Activated T-helper 2 cell treated with anti-CD3 and anti-CD28 coated beads, Interferon-gamma antibody, Interleukin-2, Interleukin-4, amounts not matched to agents 10 μg/mL and 5 μg/mL and 100 μg/mL, durations not matched to agents 14 hours and 24 hours and 36 hours (primary cell): ENCODE results near the gene FLVCR2. TPM values are rescaled to one million over a fixed set of nuclear protein-coding genes. Genes with fewer than 3 reads are reported as not detected.

Experiments
- DNase-seq: peaks from one replicate; pipeline ENCODE4 v3.0.0; 2021; ENCODE audit warnings: low spot score
- H3K27ac Mint-ChIP-seq: one replicate; pipeline ENCODE4 v1.8.0; 2021; ENCODE audit warnings: mixed read lengths
- H3K27me3 Mint-ChIP-seq: one replicate; pipeline ENCODE4 v1.8.0; 2021; ENCODE audit warnings: low read depth, mixed read lengths
- H3K36me3 Mint-ChIP-seq: one replicate; pipeline ENCODE4 v1.8.0; 2021; ENCODE audit warnings: low read depth, mixed read lengths
- H3K4me1 Mint-ChIP-seq: one replicate; pipeline ENCODE4 v1.8.0; 2021; ENCODE audit warnings: low read depth, mixed read lengths
- H3K4me3 Mint-ChIP-seq: one replicate; pipeline ENCODE4 v1.8.0; 2021; ENCODE audit warnings: low read depth, mild to moderate bottlenecking, moderate library complexity, mixed read lengths
- H3K9me3 Mint-ChIP-seq: one replicate; pipeline ENCODE4 v1.8.0; 2021; ENCODE audit warnings: mixed read lengths
- intact Hi-C: fragments of 100-400 bp; cut with micrococcal nuclease; formaldehyde crosslinking; loops from one replicate; pipeline ENCODE4 v1.15.1; 2023
- total RNA-seq: library from RNA; stranded (reverse); gene quantifications from 2 replicates; pipeline ENCODE4 v1.2.3, GENCODE V29; 2022

Gene FLVCR2
- total RNA-seq, 1 donor from 2014 or later: 3.2 TPM

GRCh38 chr14:75559451-75560222 is 18.8 kb upstream of the FLVCR2 start:
- peaks cover 20% of the 10 kb centered on the region for H3K36me3 Mint-ChIP-seq
- peak overlapping the region; percentile 99 for H3K27ac Mint-ChIP-seq
- intact Hi-C loops: loop anchor here (5.0 to 10.0 kb wide), 2 partner anchors 312 to 425 kb away; no protein-coding TSS in a partner anchor
- DNase-seq: peak; percentile 28
- peak overlapping the region; percentile 17 for H3K4me3 Mint-ChIP-seq
- H3K27me3 Mint-ChIP-seq: no peaks in the 10 kb centered on the region
- H3K9me3 Mint-ChIP-seq: no peaks in the 10 kb centered on the region
- H3K4me1 Mint-ChIP-seq: peaks cover 60% of the 10 kb centered on the region

DNA sequence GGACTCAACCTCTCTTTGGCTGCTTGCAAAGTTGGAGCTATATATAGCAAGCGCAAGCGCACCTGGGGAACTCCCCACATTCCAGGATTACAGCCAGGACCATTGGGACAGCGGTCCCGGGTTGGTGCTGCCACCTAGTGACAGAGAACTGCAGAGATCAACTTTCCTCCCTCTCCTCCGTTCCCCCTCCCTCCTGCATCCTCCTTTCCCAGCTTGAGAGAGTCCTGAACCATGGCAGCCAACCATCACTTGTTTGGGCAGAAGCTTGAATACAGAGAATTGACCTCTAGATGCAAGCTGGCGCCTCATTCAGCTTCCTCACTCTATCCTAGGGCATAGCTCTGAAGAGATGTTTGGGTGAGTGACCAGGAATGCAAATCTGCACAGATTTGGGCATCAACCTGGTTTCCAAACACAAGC is 17.4 kb upstream of the FLVCR2 start:
- Mint-ChIP-seq H3K4me1 (peaks cover 63% of the 10 kb centered on the region), H3K27ac (peak overlapping the region; percentile 89), H3K36me3 (peaks cover 13% of the 10 kb centered on the region), H3K4me3 (no peak overlapping the region), H3K9me3 (no peaks in the 10 kb centered on the region), H3K27me3 (no peaks in the 10 kb centered on the region)
- DNase-seq: no peak
- intact Hi-C loops: loop anchor here (5.0 to 10.0 kb wide), 2 partner anchors 314 to 426 kb away; no protein-coding TSS in a partner anchor

DNA sequence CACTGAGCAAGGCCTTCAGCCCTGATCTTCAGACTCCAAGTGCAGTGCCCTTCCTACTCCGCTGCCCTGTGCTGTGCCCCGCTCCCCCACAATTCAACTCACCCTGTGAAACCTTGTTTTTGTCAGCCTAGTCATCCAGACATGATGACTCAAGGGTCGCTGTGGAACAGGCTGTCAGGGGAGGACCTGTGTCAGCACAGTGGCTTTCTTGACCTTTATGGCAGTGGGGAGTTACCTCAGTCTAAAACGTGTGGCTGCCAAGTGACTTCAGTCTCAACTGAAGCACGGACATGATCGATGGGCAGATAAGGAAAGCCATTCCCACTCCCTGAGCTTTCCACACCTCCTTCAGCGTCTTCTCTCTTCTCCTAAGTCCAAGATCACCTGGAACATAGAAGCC is 16.3 kb upstream of the FLVCR2 start:
- DNase-seq: no peak
- Mint-ChIP-seq H3K27me3 (no peaks in the 10 kb centered on the region), H3K27ac (peak overlapping the region; percentile 89), H3K4me3 (peak overlapping the region; percentile 1), H3K4me1 (peaks cover 67% of the 10 kb centered on the region), H3K36me3 (peaks cover 7% of the 10 kb centered on the region), H3K9me3 (no peaks in the 10 kb centered on the region)
- intact Hi-C loops: loop anchor here (1.0 to 10.0 kb wide), 5 partner anchors 19 to 427 kb away; partner anchors contain the start of gene BATF

- intact Hi-C loops: loop anchor here (1.0 to 10.0 kb wide), 5 partner anchors 19 to 428 kb away; partner anchors contain the start of gene BATF
- no peak for DNase-seq
- H3K36me3 Mint-ChIP-seq: peaks cover 7% of the 10 kb centered on the region
- H3K27me3 Mint-ChIP-seq: no peaks in the 10 kb centered on the region
- no peak overlapping the region for H3K4me3 Mint-ChIP-seq
- peak overlapping the region; percentile 89 for H3K27ac Mint-ChIP-seq
- H3K9me3 Mint-ChIP-seq: no peaks in the 10 kb centered on the region
- H3K4me1 Mint-ChIP-seq: peaks cover 68% of the 10 kb centered on the region
Observed at GRCh38 chr14:75562489-75562888, 15.9 kb upstream of the FLVCR2 start.

DNA sequence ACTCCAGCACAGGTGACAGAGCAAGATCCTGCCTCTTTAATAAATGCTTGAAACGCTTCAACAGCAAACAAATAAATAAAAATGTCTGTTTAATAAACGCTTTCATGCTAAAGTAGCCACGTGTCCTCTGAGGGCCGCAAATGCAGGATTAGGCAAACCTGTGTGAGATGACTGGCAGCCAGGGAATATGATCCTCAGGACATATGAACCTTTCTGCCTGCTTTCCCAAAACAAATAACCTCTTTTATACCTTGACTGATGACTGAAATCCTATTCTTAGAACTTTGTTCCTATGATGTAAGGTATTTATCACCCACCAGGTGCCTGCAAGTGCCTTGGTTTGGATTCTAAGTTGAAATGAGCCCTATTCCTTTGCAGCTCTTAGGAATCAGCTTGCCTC is 14.5 kb upstream of the FLVCR2 start:
- DNase-seq: no peak
- intact Hi-C loops: loop anchor here (5.0 to 10.0 kb wide), 2 partner anchors 317 to 429 kb away; no protein-coding TSS in a partner anchor
- H3K27ac Mint-ChIP-seq: no peak overlapping the region
- no peaks in the 10 kb centered on the region for H3K27me3 Mint-ChIP-seq
- H3K4me3 Mint-ChIP-seq: no peak overlapping the region
- H3K9me3 Mint-ChIP-seq: no peaks in the 10 kb centered on the region
- peaks cover 72% of the 10 kb centered on the region for H3K4me1 Mint-ChIP-seq
- H3K36me3 Mint-ChIP-seq: peaks cover 7% of the 10 kb centered on the region

GRCh38 chr14:75565056-75565455 is 13.4 kb upstream of the FLVCR2 start:
- H3K4me1 Mint-ChIP-seq: peaks cover 70% of the 10 kb centered on the region
- H3K36me3 Mint-ChIP-seq: no peaks in the 10 kb centered on the region
- H3K27me3 Mint-ChIP-seq: no peaks in the 10 kb centered on the region
- intact Hi-C loops: loop anchor here (5.0 to 10.0 kb wide), 3 partner anchors 138 to 430 kb away; partner anchors contain the start of gene JDP2
- no peaks in the 10 kb centered on the region for H3K9me3 Mint-ChIP-seq
- H3K27ac Mint-ChIP-seq: peak overlapping the region; percentile 15
- H3K4me3 Mint-ChIP-seq: no peak overlapping the region
- DNase-seq: no peak

- H3K4me3 Mint-ChIP-seq: peak overlapping the region; percentile 47
- peak; percentile 72 for DNase-seq
- peak overlapping the region; percentile 85 for H3K27ac Mint-ChIP-seq
- no peaks in the 10 kb centered on the region for H3K9me3 Mint-ChIP-seq
- H3K4me1 Mint-ChIP-seq: peaks cover 65% of the 10 kb centered on the region
- no peaks in the 10 kb centered on the region for H3K27me3 Mint-ChIP-seq
- intact Hi-C loops: loop anchor here (1.0 to 10.0 kb wide), 5 partner anchors 24 to 432 kb away; partner anchors contain the start of gene JDP2
- H3K36me3 Mint-ChIP-seq: no peaks in the 10 kb centered on the region
Observed at GRCh38 chr14:75566321-75566720, 12.1 kb upstream of the FLVCR2 start.

- Mint-ChIP-seq H3K9me3 (no peaks in the 10 kb centered on the region), H3K4me3 (peak overlapping the region; percentile 47), H3K27ac (peak overlapping the region; percentile 85), H3K27me3 (no peaks in the 10 kb centered on the region), H3K4me1 (peaks cover 62% of the 10 kb centered on the region), H3K36me3 (no peaks in the 10 kb centered on the region)
- intact Hi-C loops: loop anchor here (1.0 to 10.0 kb wide), 5 partner anchors 24 to 432 kb away; partner anchors contain the start of gene JDP2
- no peak for DNase-seq
Observed at GRCh38 chr14:75566752-75567151, 11.7 kb upstream of the FLVCR2 start.

- no peaks in the 10 kb centered on the region for H3K27me3 Mint-ChIP-seq
- H3K36me3 Mint-ChIP-seq: no peaks in the 10 kb centered on the region
- intact Hi-C loops: loop anchor here (5.0 to 10.0 kb wide), 3 partner anchors 141 to 433 kb away; partner anchors contain the start of gene JDP2
- no peak overlapping the region for H3K4me3 Mint-ChIP-seq
- H3K27ac Mint-ChIP-seq: peak overlapping the region; percentile 59
- DNase-seq: no peak
- H3K4me1 Mint-ChIP-seq: peaks cover 56% of the 10 kb centered on the region
- no peaks in the 10 kb centered on the region for H3K9me3 Mint-ChIP-seq
Observed at GRCh38 chr14:75568140-75568539, 10.3 kb upstream of the FLVCR2 start.

GRCh38 chr14:75568791-75569190 is 9.6 kb upstream of the FLVCR2 start:
- intact Hi-C loops: loop anchor here (5.0 to 10.0 kb wide), 3 partner anchors 141 to 434 kb away; partner anchors contain the start of gene JDP2
- Mint-ChIP-seq H3K27me3 (no peaks in the 10 kb centered on the region), H3K4me1 (peaks cover 56% of the 10 kb centered on the region), H3K36me3 (no peaks in the 10 kb centered on the region), H3K4me3 (no peak overlapping the region), H3K27ac (no peak overlapping the region), H3K9me3 (no peaks in the 10 kb centered on the region)
- no peak for DNase-seq

GRCh38 chr14:75570797-75571196 is 7.6 kb upstream of the FLVCR2 start:
- DNase-seq: no peak
- Mint-ChIP-seq H3K27me3 (no peaks in the 10 kb centered on the region), H3K4me1 (peaks cover 46% of the 10 kb centered on the region), H3K4me3 (no peak overlapping the region), H3K36me3 (no peaks in the 10 kb centered on the region), H3K27ac (peak overlapping the region; percentile 20), H3K9me3 (no peaks in the 10 kb centered on the region)
- intact Hi-C loops: no loop called here

GRCh38 chr14:75572104-75572503 is 6.3 kb upstream of the FLVCR2 start:
- Mint-ChIP-seq H3K36me3 (no peaks in the 10 kb centered on the region), H3K4me3 (no peak overlapping the region), H3K27me3 (no peaks in the 10 kb centered on the region), H3K4me1 (peaks cover 34% of the 10 kb centered on the region), H3K27ac (no peak overlapping the region), H3K9me3 (no peaks in the 10 kb centered on the region)
- intact Hi-C loops: no loop called here
- DNase-seq: no peak

- Mint-ChIP-seq H3K4me1 (peaks cover 19% of the 10 kb centered on the region), H3K4me3 (peak overlapping the region; percentile 81), H3K27me3 (peaks cover 3% of the 10 kb centered on the region), H3K9me3 (no peaks in the 10 kb centered on the region), H3K27ac (no peak overlapping the region), H3K36me3 (no peaks in the 10 kb centered on the region)
- no peak for DNase-seq
- intact Hi-C loops: loop anchor here (1.0 to 5.0 kb wide), 2 partner anchors 77 to 405 kb away; partner anchors contain the start of gene TGFB3
Observed at GRCh38 chr14:75577090-75577489, 1.3 kb upstream of the FLVCR2 start.
